ENCODE results near the gene TBC1D2B. TPM values are rescaled to one million over a fixed set of nuclear protein-coding genes. Genes with fewer than 3 reads are reported as not detected.

TBC1D2B gene
- total RNA-seq, 1 donor from 2014 or later = 22.1 TPM

- TF ChIP-seq CTCF (conservative IDR thresholded peaks at IDR 0.05) = no peak
- Mint-ChIP-seq H3K27me3 (no peaks in the 10 kb centered on the region), H3K27ac (peak overlapping the region; percentile 32), H3K9me3 (no peaks in the 10 kb centered on the region), H3K4me1 (ENCODE audit: unreplicated experiment) (peaks cover 26% of the 10 kb centered on the region), H3K36me3 (peaks cover 16% of the 10 kb centered on the region), H3K4me3 (no peak overlapping the region)
- no peak for DNase-seq (ENCODE audit: extremely low spot score, unreplicated experiment)
Measured at GRCh38 chr15:78006567-78007205, 70.8 kb downstream of the TBC1D2B start.

DNA sequence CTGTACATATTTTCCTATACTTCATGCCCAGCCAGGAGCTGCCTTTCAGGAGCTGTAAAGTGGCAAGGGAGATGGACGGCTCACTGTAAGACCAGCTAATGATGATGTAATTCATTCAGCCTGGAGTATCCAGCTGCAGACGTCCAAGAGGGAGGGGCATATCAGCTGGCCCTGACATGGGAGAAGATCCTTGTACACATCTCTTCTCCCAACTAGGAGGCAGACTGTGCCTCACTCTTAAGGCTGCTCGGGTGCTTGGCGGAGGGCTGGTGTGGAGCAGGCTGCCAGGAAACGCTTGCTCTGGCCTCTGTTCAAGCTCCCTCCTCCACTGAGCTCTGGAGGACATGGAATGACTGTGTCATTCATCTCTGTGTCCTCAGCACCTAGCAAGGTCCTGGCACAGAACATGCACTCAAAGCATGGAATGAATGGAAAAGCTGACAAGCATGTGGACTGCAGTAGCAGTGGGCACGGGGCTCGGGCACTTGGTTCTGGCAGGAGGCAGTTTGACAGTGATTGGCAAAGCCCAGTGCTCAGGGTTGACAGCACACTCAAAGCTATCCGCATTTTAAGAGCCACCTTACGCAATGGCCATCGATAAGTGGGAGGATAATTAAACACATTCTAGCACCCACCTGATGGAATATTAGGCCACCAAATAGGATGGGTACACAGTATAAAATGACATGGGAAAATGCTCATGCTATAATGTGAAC is 72.4 kb downstream of the TBC1D2B start:
- H3K4me1 Mint-ChIP-seq (ENCODE audit: unreplicated experiment) = peaks cover 26% of the 10 kb centered on the region
- H3K36me3 Mint-ChIP-seq = peaks cover 16% of the 10 kb centered on the region
- no peak overlapping the region for H3K4me3 Mint-ChIP-seq
- DNase-seq (ENCODE audit: extremely low spot score, unreplicated experiment) = no peak
- no peak overlapping the region for H3K27ac Mint-ChIP-seq
- H3K27me3 Mint-ChIP-seq = no peaks in the 10 kb centered on the region
- H3K9me3 Mint-ChIP-seq = no peaks in the 10 kb centered on the region
- TF ChIP-seq CTCF (conservative IDR thresholded peaks at IDR 0.05) = no peak

- Mint-ChIP-seq H3K9me3 (no peaks in the 10 kb centered on the region), H3K27ac (peak overlapping the region; percentile 26)
Measured at GRCh38 chr15:78004222-78004727, 73.2 kb downstream of the TBC1D2B start.

GRCh38 chr15:78003539-78004008 is 73.9 kb downstream of the TBC1D2B start:
- TF ChIP-seq CTCF (conservative IDR thresholded peaks at IDR 0.05) = no peak
- H3K9me3 Mint-ChIP-seq = no peaks in the 10 kb centered on the region
- H3K27me3 Mint-ChIP-seq = no peaks in the 10 kb centered on the region
- peaks cover 26% of the 10 kb centered on the region for H3K4me1 Mint-ChIP-seq (ENCODE audit: unreplicated experiment)
- H3K4me3 Mint-ChIP-seq = no peak overlapping the region
- H3K27ac Mint-ChIP-seq = peak overlapping the region; percentile 26
- peaks cover 16% of the 10 kb centered on the region for H3K36me3 Mint-ChIP-seq
- DNase-seq (ENCODE audit: extremely low spot score, unreplicated experiment) = no peak

More at GRCh38 chr15:78004222-78004727, 73.2 kb downstream of the TBC1D2B start:
- peaks cover 16% of the 10 kb centered on the region for H3K36me3 Mint-ChIP-seq
- H3K4me1 Mint-ChIP-seq (ENCODE audit: unreplicated experiment) = peaks cover 26% of the 10 kb centered on the region
- no peak overlapping the region for H3K4me3 Mint-ChIP-seq
- TF ChIP-seq CTCF (conservative IDR thresholded peaks at IDR 0.05) = no peak
- DNase-seq (ENCODE audit: extremely low spot score, unreplicated experiment) = no peak
- no peaks in the 10 kb centered on the region for H3K27me3 Mint-ChIP-seq

- H3K9me3 Mint-ChIP-seq = no peaks in the 10 kb centered on the region
- H3K36me3 Mint-ChIP-seq = peaks cover 16% of the 10 kb centered on the region
- H3K27me3 Mint-ChIP-seq = no peaks in the 10 kb centered on the region
- no peak for TF ChIP-seq CTCF (conservative IDR thresholded peaks at IDR 0.05)
- peaks cover 26% of the 10 kb centered on the region for H3K4me1 Mint-ChIP-seq (ENCODE audit: unreplicated experiment)
- no peak overlapping the region for H3K4me3 Mint-ChIP-seq
- peak overlapping the region; percentile 11 for H3K27ac Mint-ChIP-seq
- DNase-seq (ENCODE audit: extremely low spot score, unreplicated experiment) = no peak
Measured at GRCh38 chr15:78002996-78003395, 74.5 kb downstream of the TBC1D2B start.
